ENCODE results near the gene MEG3. TPM values are rescaled to one million over a fixed set of nuclear protein-coding genes. Genes with fewer than 3 reads are reported as not detected.

The MEG3 gene
- total and polyA plus RNA-seq, 4 donors = 250 to 1,152 (median 532) TPM

GRCh38 chr14:100860556-100861187, 34.8 kb downstream of the MEG3 start:
- Histone ChIP-seq H3K27ac (ENCODE audit: low read depth, low read length) (no peak overlapping the region), H3K4me3 (ENCODE audit: low read depth, low read length) (no peak overlapping the region), H3K27me3 (ENCODE audit: control insufficient read depth, insufficient read depth, low read length) (no peaks in the 10 kb centered on the region), H3K9me3 (ENCODE audit: control insufficient read depth, insufficient read depth, low read length) (no peaks in the 10 kb centered on the region), H3K4me1 (ENCODE audit: control insufficient read depth, insufficient read depth, low read length) (peaks cover 13% of the 10 kb centered on the region), H3K36me3 (ENCODE audit: control insufficient read depth, insufficient read depth, low read length) (peaks cover 45% of the 10 kb centered on the region)
- no peak for DNase-seq (ENCODE audit: low read depth in 4 of 6, low spot score in 6 of 6)
- WGBS (ENCODE audit: insufficient coverage) = 77% methylated on average over 14 of the region's 19 CpGs

- H3K36me3 ChIP-seq (ENCODE audit: control insufficient read depth, insufficient read depth, low read length) = peaks cover 52% of the 10 kb centered on the region
- H3K4me1 ChIP-seq (ENCODE audit: control insufficient read depth, insufficient read depth, low read length) = peaks cover 20% of the 10 kb centered on the region
- no peak overlapping the region for H3K4me3 ChIP-seq (ENCODE audit: low read depth, low read length)
- 98% methylated on average over 12 of the region's 16 CpGs for WGBS (ENCODE audit: insufficient coverage)
- no peaks in the 10 kb centered on the region for H3K9me3 ChIP-seq (ENCODE audit: control insufficient read depth, insufficient read depth, low read length)
- H3K27me3 ChIP-seq (ENCODE audit: control insufficient read depth, insufficient read depth, low read length) = no peaks in the 10 kb centered on the region
- no peak overlapping the region for H3K27ac ChIP-seq (ENCODE audit: low read depth, low read length)
- DNase-seq (ENCODE audit: low read depth in 4 of 6, low spot score in 6 of 6) = no peak
Observed at GRCh38 chr14:100861188-100861936, 35.4 kb downstream of the MEG3 start.

- WGBS (ENCODE audit: insufficient coverage) = 93% methylated on average over 2 of the region's 2 CpGs
- DNase-seq (ENCODE audit: low read depth in 4 of 6, low spot score in 6 of 6) = no peak
Observed at GRCh38 chr14:100861937-100862247, 36.0 kb downstream of the MEG3 start.

GRCh38 chr14:100862277-100862676, 36.4 kb downstream of the MEG3 start:
- no peaks in the 10 kb centered on the region for H3K9me3 ChIP-seq (ENCODE audit: control insufficient read depth, insufficient read depth, low read length)
- WGBS (ENCODE audit: insufficient coverage) = 80% methylated on average over 3 of the region's 3 CpGs
- H3K27me3 ChIP-seq (ENCODE audit: control insufficient read depth, insufficient read depth, low read length) = no peaks in the 10 kb centered on the region
- H3K4me3 ChIP-seq (ENCODE audit: low read depth, low read length) = no peak overlapping the region
- peaks cover 28% of the 10 kb centered on the region for H3K4me1 ChIP-seq (ENCODE audit: control insufficient read depth, insufficient read depth, low read length)
- H3K36me3 ChIP-seq (ENCODE audit: control insufficient read depth, insufficient read depth, low read length) = peaks cover 56% of the 10 kb centered on the region
- H3K27ac ChIP-seq (ENCODE audit: low read depth, low read length) = no peak overlapping the region
- DNase-seq (ENCODE audit: low read depth in 4 of 6, low spot score in 6 of 6) = no peak

More at GRCh38 chr14:100861937-100862247, 36.0 kb downstream of the MEG3 start:
- H3K27me3 ChIP-seq (ENCODE audit: control insufficient read depth, insufficient read depth, low read length) = no peaks in the 10 kb centered on the region
- H3K4me3 ChIP-seq (ENCODE audit: low read depth, low read length) = no peak overlapping the region
- no peaks in the 10 kb centered on the region for H3K9me3 ChIP-seq (ENCODE audit: control insufficient read depth, insufficient read depth, low read length)
- H3K4me1 ChIP-seq (ENCODE audit: control insufficient read depth, insufficient read depth, low read length) = peaks cover 24% of the 10 kb centered on the region
- peaks cover 52% of the 10 kb centered on the region for H3K36me3 ChIP-seq (ENCODE audit: control insufficient read depth, insufficient read depth, low read length)
- H3K27ac ChIP-seq (ENCODE audit: low read depth, low read length) = no peak overlapping the region

GRCh38 chr14:100862793-100863192, 36.9 kb downstream of the MEG3 start:
- Histone ChIP-seq H3K27ac (ENCODE audit: low read depth, low read length) (no peak overlapping the region), H3K9me3 (ENCODE audit: control insufficient read depth, insufficient read depth, low read length) (no peaks in the 10 kb centered on the region), H3K4me3 (ENCODE audit: low read depth, low read length) (no peak overlapping the region), H3K27me3 (ENCODE audit: control insufficient read depth, insufficient read depth, low read length) (no peaks in the 10 kb centered on the region), H3K4me1 (ENCODE audit: control insufficient read depth, insufficient read depth, low read length) (peaks cover 28% of the 10 kb centered on the region), H3K36me3 (ENCODE audit: control insufficient read depth, insufficient read depth, low read length) (peaks cover 56% of the 10 kb centered on the region)
- 100% methylated on average over 2 of the region's 2 CpGs for WGBS (ENCODE audit: insufficient coverage)
- DNase-seq (ENCODE audit: low read depth in 4 of 6, low spot score in 6 of 6) = no peak

- no peak overlapping the region for H3K27ac ChIP-seq (ENCODE audit: low read depth, low read length)
Observed at GRCh38 chr14:100864206-100864605, 38.3 kb downstream of the MEG3 start.

GRCh38 chr14:100864960-100865681, 39.2 kb downstream of the MEG3 start:
- no peak for DNase-seq (ENCODE audit: low read depth in 4 of 6, low spot score in 6 of 6)
- H3K36me3 ChIP-seq (ENCODE audit: control insufficient read depth, insufficient read depth, low read length) = peaks cover 53% of the 10 kb centered on the region
- no peak overlapping the region for H3K4me3 ChIP-seq (ENCODE audit: low read depth, low read length)
- peaks cover 19% of the 10 kb centered on the region for H3K4me1 ChIP-seq (ENCODE audit: control insufficient read depth, insufficient read depth, low read length)
- 90% methylated on average over 6 of the region's 9 CpGs for WGBS (ENCODE audit: insufficient coverage)
- H3K27me3 ChIP-seq (ENCODE audit: control insufficient read depth, insufficient read depth, low read length) = no peaks in the 10 kb centered on the region
- H3K9me3 ChIP-seq (ENCODE audit: control insufficient read depth, insufficient read depth, low read length) = no peaks in the 10 kb centered on the region
- H3K27ac ChIP-seq (ENCODE audit: low read depth, low read length) = no peak overlapping the region

More at GRCh38 chr14:100864206-100864605, 38.3 kb downstream of the MEG3 start:
- WGBS (ENCODE audit: insufficient coverage) = 97% methylated on average over 10 of the region's 10 CpGs
- H3K4me3 ChIP-seq (ENCODE audit: low read depth, low read length) = no peak overlapping the region
- H3K4me1 ChIP-seq (ENCODE audit: control insufficient read depth, insufficient read depth, low read length) = peaks cover 20% of the 10 kb centered on the region
- no peaks in the 10 kb centered on the region for H3K9me3 ChIP-seq (ENCODE audit: control insufficient read depth, insufficient read depth, low read length)
- peaks cover 59% of the 10 kb centered on the region for H3K36me3 ChIP-seq (ENCODE audit: control insufficient read depth, insufficient read depth, low read length)
- no peaks in the 10 kb centered on the region for H3K27me3 ChIP-seq (ENCODE audit: control insufficient read depth, insufficient read depth, low read length)
- no peak for DNase-seq (ENCODE audit: low read depth in 4 of 6, low spot score in 6 of 6)

GRCh38 chr14:100865682-100866591, 40.0 kb downstream of the MEG3 start:
- H3K9me3 ChIP-seq (ENCODE audit: control insufficient read depth, insufficient read depth, low read length) = no peaks in the 10 kb centered on the region
- DNase-seq (ENCODE audit: low read depth in 4 of 6, low spot score in 6 of 6) = no peak
- no peak overlapping the region for H3K27ac ChIP-seq (ENCODE audit: low read depth, low read length)
- H3K4me1 ChIP-seq (ENCODE audit: control insufficient read depth, insufficient read depth, low read length) = peaks cover 19% of the 10 kb centered on the region
- peaks cover 46% of the 10 kb centered on the region for H3K36me3 ChIP-seq (ENCODE audit: control insufficient read depth, insufficient read depth, low read length)
- H3K27me3 ChIP-seq (ENCODE audit: control insufficient read depth, insufficient read depth, low read length) = no peaks in the 10 kb centered on the region
- no peak overlapping the region for H3K4me3 ChIP-seq (ENCODE audit: low read depth, low read length)
- 66% methylated on average over 22 of the region's 22 CpGs for WGBS (ENCODE audit: insufficient coverage)
